ENCODE results near the gene BTNL2. TPM values are rescaled to one million over a fixed set of nuclear protein-coding genes. Genes with fewer than 3 reads are reported as not detected.

The BTNL2 gene
- total and polyA plus RNA-seq, 2 of the 13 experiments (the other 11 are each of a cell fraction or from before 2014, with no cell fraction given), result not detected

DNA sequence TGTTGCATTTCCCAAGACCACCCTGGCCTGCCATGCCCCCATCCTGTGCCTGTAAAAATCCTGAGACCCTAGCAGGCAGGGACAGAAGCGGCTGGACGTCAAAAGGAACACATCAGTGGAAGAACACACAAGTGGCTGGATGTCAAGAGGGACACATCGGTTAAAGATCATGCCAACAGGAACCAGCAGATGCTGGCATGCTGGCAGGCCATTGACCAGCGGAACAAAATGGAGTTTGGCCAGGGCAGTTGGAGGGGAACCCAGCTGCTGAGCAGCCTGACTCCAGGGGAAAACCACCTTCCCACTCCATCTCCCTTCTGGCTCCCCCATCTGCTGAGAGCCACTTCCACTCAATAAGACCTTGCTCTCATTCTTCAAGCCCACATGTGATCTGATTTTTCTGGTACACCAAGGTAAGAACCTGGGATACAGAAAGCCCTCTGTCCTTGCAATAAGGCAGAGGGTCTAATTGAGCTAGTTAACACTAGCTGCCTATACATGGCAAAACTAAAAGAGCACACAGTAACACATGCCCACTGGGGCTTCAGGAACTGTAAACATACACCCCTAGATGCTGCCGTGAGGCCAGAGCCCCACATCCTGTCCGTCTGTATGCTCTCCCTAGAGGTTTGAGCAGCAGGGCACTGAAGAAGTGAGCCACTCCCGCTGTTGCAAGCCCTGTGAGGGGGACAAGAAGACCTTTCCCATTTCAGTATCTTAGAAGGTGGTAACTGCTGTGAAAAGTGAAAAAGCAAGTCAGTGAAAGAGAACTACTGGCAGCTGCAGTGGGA is 31.0 kb downstream of the BTNL2 start:
- Histone ChIP-seq H3K4me2 (ENCODE audit: low read depth, low read length) (no peak overlapping the region), H3K79me2 (ENCODE audit: insufficient read depth, low read length) (no peaks in the 10 kb centered on the region), H3K9ac (ENCODE audit: insufficient read depth, low read depth, low read length) (no peak overlapping the region), H3K27me3 (ENCODE audit: control insufficient read depth in 1 of 2, insufficient read depth in 2 of 2, low read length in 2 of 2) (no peaks in the 10 kb centered on the region), H2AFZ (ENCODE audit: low read length) (no peak overlapping the region), H3K27ac (ENCODE audit: extremely low read length, insufficient read depth, low read length) (no peak overlapping the region), H3K4me1 (ENCODE audit: insufficient read depth, low read length) (peaks cover 11% of the 10 kb centered on the region), H3K4me3 (replicated peaks in 1 of 3; ENCODE audit: insufficient read depth in 1 of 3, low read depth in 2 of 3, low read length in 3 of 3) (no peak overlapping the region), H3K36me3 (replicated peaks in 1 of 2; ENCODE audit: control insufficient read depth in 1 of 2, insufficient read depth in 2 of 2, low read length in 2 of 2) (no peaks in the 10 kb centered on the region), H3K9me3 (ENCODE audit: low read length) (no peaks in the 10 kb centered on the region), H4K20me1 (ENCODE audit: insufficient read depth, low read length) (no peaks in the 10 kb centered on the region; the same call in 1 of the 2 replicates)
- no TSS peak for BruUV-seq (replicated peaks)
- ATAC-seq, result no peak
- in situ Hi-C loops (cut with HindIII; ENCODE audit: extremely low pct_ligation_motif_present, low pct_unique_long_range_greater_than_20kb) (no loop called here), intact Hi-C loops (cut with micrococcal nuclease; ENCODE audit: unreplicated experiment) (no loop called here)
- TF ChIP-seq GFI1 (CRISPR knock-in tag; IDR thresholded peaks at IDR 0.05; ENCODE audit: borderline replicate concordance), result no peak
- ChIA-PET POLR2A (no interaction called here), CTCF (ENCODE audit: low intra/inter-chr PET ratio, low total read pairs) (no interaction called here)
- WGBS (ENCODE audit: low lambda C conversion rate), result 56% methylated on average over 7 of the region's 7 CpGs
- no peak for DNase-seq (ENCODE audit: low spot score)
- FAIRE-seq, result no peak

DNA sequence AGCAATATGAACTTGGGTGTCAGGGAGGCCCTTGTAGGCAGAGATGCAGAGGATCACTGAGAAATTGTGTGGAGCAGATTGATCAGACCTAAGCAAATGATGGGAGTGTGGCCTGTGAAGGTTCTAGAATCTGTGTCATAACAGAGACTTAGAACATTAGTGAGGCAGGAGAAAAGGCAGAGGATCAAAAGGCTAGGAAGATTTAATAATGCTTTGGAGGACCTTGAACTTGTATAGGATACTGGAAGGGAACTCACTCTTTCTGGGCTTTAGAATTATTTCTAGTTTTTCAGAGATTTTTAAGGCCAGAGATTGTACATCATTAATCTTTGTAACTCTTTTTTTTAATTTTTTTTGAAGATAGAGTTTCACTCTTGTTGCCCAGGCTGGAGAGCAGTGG is 35.2 kb downstream of the BTNL2 start, which contains the start of gene TSBP1:
TSS of gene TSBP1 (minus strand) at position 101 of the 400 bp plus-strand sequence. CDS start 197 bp downstream, outside the sequence.
- FAIRE-seq, result no peak
- ChIA-PET CTCF (ENCODE audit: low intra/inter-chr PET ratio, low total read pairs) (no interaction called here), POLR2A (no interaction called here)
- BruUV-seq (replicated peaks), result no TSS peak
- DNase-seq (ENCODE audit: low spot score), result no peak
- no peaks in the 10 kb centered on the region for H3K9me3 ChIP-seq (ENCODE audit: low read length)
- TF ChIP-seq ZSCAN9 (CRISPR knock-in tag; IDR thresholded peaks at IDR 0.05; ENCODE audit: borderline replicate concordance), result no peak
- no peak for TF ChIP-seq FOSL1 (CRISPR knock-in tag; IDR thresholded peaks at IDR 0.05; ENCODE audit: borderline replicate concordance)
- no peak for TF ChIP-seq RFXAP (CRISPR knock-in tag; IDR thresholded peaks at IDR 0.05; ENCODE audit: borderline replicate concordance)
- TF ChIP-seq FOXP1 (IDR thresholded peaks at IDR 0.05), result no peak
- TF ChIP-seq FOXP1 (CRISPR knock-in tag; IDR thresholded peaks at IDR 0.05), result no peak
- no peak for TF ChIP-seq YEATS4 (CRISPR knock-in tag; IDR thresholded peaks at IDR 0.05; ENCODE audit: borderline replicate concordance)
- no peak for TF ChIP-seq ZNF383 (CRISPR knock-in tag; IDR thresholded peaks at IDR 0.05; ENCODE audit: borderline replicate concordance)
- TF ChIP-seq, protein P1, sequence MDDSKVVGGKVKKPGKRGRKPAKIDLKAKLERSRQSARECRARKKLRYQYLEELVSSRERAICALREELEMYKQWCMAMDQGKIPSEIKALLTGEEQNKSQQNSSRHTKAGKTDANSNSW (CRISPR knock-in tag; IDR thresholded peaks at IDR 0.05; ENCODE audit: borderline replicate concordance), result no peak
- no peak for TF ChIP-seq CHD2 (IDR thresholded peaks at IDR 0.05; ENCODE audit: low read depth, low read length)
- no peak for TF ChIP-seq ZNF180 (CRISPR knock-in tag; IDR thresholded peaks at IDR 0.05; ENCODE audit: borderline replicate concordance, low read depth)
- TF ChIP-seq SNAPC5 (CRISPR knock-in tag; IDR thresholded peaks at IDR 0.05; ENCODE audit: borderline replicate concordance), result no peak
- TF ChIP-seq ZBTB7B (CRISPR knock-in tag; IDR thresholded peaks at IDR 0.05), result no peak
- TF ChIP-seq, protein P2, sequence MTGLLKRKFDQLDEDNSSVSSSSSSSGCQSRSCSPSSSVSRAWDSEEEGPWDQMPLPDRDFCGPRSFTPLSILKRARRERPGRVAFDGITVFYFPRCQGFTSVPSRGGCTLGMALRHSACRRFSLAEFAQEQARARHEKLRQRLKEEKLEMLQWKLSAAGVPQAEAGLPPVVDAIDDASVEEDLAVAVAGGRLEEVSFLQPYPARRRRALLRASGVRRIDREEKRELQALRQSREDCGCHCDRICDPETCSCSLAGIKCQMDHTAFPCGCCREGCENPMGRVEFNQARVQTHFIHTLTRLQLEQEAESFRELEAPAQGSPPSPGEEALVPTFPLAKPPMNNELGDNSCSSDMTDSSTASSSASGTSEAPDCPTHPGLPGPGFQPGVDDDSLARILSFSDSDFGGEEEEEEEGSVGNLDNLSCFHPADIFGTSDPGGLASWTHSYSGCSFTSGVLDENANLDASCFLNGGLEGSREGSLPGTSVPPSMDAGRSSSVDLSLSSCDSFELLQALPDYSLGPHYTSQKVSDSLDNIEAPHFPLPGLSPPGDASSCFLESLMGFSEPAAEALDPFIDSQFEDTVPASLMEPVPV (CRISPR knock-in tag; IDR thresholded peaks at IDR 0.05), result no peak
- TF ChIP-seq MYNN (CRISPR knock-in tag; IDR thresholded peaks at IDR 0.05; ENCODE audit: low read depth), result no peak
- TF ChIP-seq THYN1 (CRISPR knock-in tag; IDR thresholded peaks at IDR 0.05; ENCODE audit: borderline replicate concordance, low read depth), result no peak
- no peak for TF ChIP-seq ZNF615 (CRISPR knock-in tag; IDR thresholded peaks at IDR 0.05; ENCODE audit: borderline replicate concordance)
- no peak for TF ChIP-seq ADNP (CRISPR knock-in tag; IDR thresholded peaks at IDR 0.05)
- H4K20me1 ChIP-seq (ENCODE audit: insufficient read depth, low read length), result no peaks in the 10 kb centered on the region; the same call in 1 of the 2 replicates
- intact Hi-C loops (cut with micrococcal nuclease; ENCODE audit: unreplicated experiment), result no loop called here
- H3K27ac ChIP-seq (ENCODE audit: extremely low read length, insufficient read depth, low read length), result no peak within 1 kb of the TSS
- no peak within 1 kb of the TSS for H3K4me2 ChIP-seq (ENCODE audit: low read depth, low read length)
- H3K9ac ChIP-seq (ENCODE audit: insufficient read depth, low read depth, low read length), result no peak within 1 kb of the TSS
- no peaks in the 10 kb centered on the region for H3K79me2 ChIP-seq (ENCODE audit: insufficient read depth, low read length)
- H3K36me3 ChIP-seq (replicated peaks in 1 of 2; ENCODE audit: control insufficient read depth in 1 of 2, insufficient read depth in 2 of 2, low read length in 2 of 2), result no peaks in the 10 kb centered on the region
- H2AFZ ChIP-seq (ENCODE audit: low read length), result no peak within 1 kb of the TSS
- in situ Hi-C loops (cut with HindIII; ENCODE audit: extremely low pct_ligation_motif_present, low pct_unique_long_range_greater_than_20kb), result no loop called here
- H3K27me3 ChIP-seq (ENCODE audit: control insufficient read depth in 1 of 2, insufficient read depth in 2 of 2, low read length in 2 of 2), result no peaks in the 10 kb centered on the region
- ATAC-seq, result no peak
- peaks cover 11% of the 10 kb centered on the region for H3K4me1 ChIP-seq (ENCODE audit: insufficient read depth, low read length)
- H3K4me3 ChIP-seq (replicated peaks in 1 of 3; ENCODE audit: insufficient read depth in 1 of 3, low read depth in 2 of 3, low read length in 3 of 3), result no peak within 1 kb of the TSS
